Calu3 (cell line): ENCODE measurements around the gene PAK6. TPM values are rescaled to one million over a fixed set of nuclear protein-coding genes. Genes with fewer than 3 reads are reported as not detected.

Experiments
- BruUV-seq: library from RNA; stranded (reverse); fragments of 400-500 nt; replicated peaks from 2 replicates; lab custom pipeline; 2021; lab: Mats Ljungman, UMichigan
- CTCF ChIA-PET: fragments of 300-600 bp; sonication (Branson Sonifier 250); formaldehyde crosslinking; loops from one replicate; lab custom pipeline; 2022; ENCODE audit warnings: antibody characterized with exemption; lab: Charles Lee
- DNase-seq: peaks from one replicate; pipeline ENCODE4 v3.0.0; 2022
- H3K27ac Mint-ChIP-seq: one replicate; pipeline ENCODE4 v1.8.0; 2022; ENCODE audit warnings: mixed read lengths; ENCODE audit not compliant: unreplicated experiment
- H3K27me3 Mint-ChIP-seq: one replicate; pipeline ENCODE4 v1.8.0; 2022; ENCODE audit warnings: mixed read lengths; ENCODE audit not compliant: unreplicated experiment
- H3K36me3 Mint-ChIP-seq: one replicate; pipeline ENCODE4 v1.8.0; 2022; ENCODE audit warnings: mild to moderate bottlenecking, moderate library complexity, mixed read lengths; ENCODE audit not compliant: insufficient read depth, unreplicated experiment
- H3K4me1 Mint-ChIP-seq: one replicate; pipeline ENCODE4 v1.8.0; 2022; ENCODE audit warnings: mild to moderate bottlenecking, low read depth, mixed read lengths; ENCODE audit not compliant: unreplicated experiment
- H3K4me3 Mint-ChIP-seq: one replicate; pipeline ENCODE4 v1.8.0; 2022; ENCODE audit warnings: mild to moderate bottlenecking, low read depth, moderate library complexity, mixed read lengths; ENCODE audit not compliant: unreplicated experiment
- H3K9me3 Mint-ChIP-seq: one replicate; pipeline ENCODE4 v1.8.0; 2022; ENCODE audit warnings: low read depth, mixed read lengths; ENCODE audit not compliant: unreplicated experiment
- CTCF ChIP-seq: fragments of 200-600 bp; IDR thresholded peaks from one replicate; pipeline ENCODE4 v1.8.0; 2022; ENCODE audit warnings: antibody characterized with exemption; ENCODE audit not compliant: unreplicated experiment
- intact Hi-C: fragments of 100-400 bp; cut with micrococcal nuclease; formaldehyde crosslinking; loops from one replicate; pipeline ENCODE4 v1.10.0; 2022; ENCODE audit not compliant: unreplicated experiment
- total RNA-seq: library from RNA; stranded (reverse); gene quantifications from 2 replicates; pipeline ENCODE4 v1.2.3, GENCODE V29; 2022

The PAK6 gene
- total RNA-seq, 1 experiment from 2014 or later, result 7.1 TPM

- Mint-ChIP-seq H3K27me3 (no peaks in the 10 kb centered on the region), H3K4me3 (no peak overlapping the region), H3K27ac (no peak overlapping the region), H3K36me3 (peaks cover 3% of the 10 kb centered on the region), H3K4me1 (peaks cover 9% of the 10 kb centered on the region), H3K9me3 (no peaks in the 10 kb centered on the region)
- no TSS peak for BruUV-seq
- TF ChIP-seq CTCF, result no peak
- peak; percentile 62 for DNase-seq
- intact Hi-C loops, result no loop called here
- CTCF ChIA-PET, result interaction anchor here (1.0 to 1.2 kb wide), 2 partner anchors 9 to 24 kb away, joined by 3 read pairs; no protein-coding TSS in a partner anchor
Measured at GRCh38 chr15:40313531-40314398, 74.9 kb downstream of the PAK6 start.

GRCh38 chr15:40314723-40315276 is 75.9 kb downstream of the PAK6 start:
- Mint-ChIP-seq H3K27me3 (no peaks in the 10 kb centered on the region), H3K9me3 (no peaks in the 10 kb centered on the region), H3K4me1 (peaks cover 2% of the 10 kb centered on the region), H3K4me3 (no peak overlapping the region), H3K27ac (no peak overlapping the region), H3K36me3 (no peaks in the 10 kb centered on the region)
- CTCF ChIA-PET, result interaction anchor here (0.5 kb wide), 1 partner anchor 166 kb away, joined by 3 read pairs; no protein-coding TSS in a partner anchor
- DNase-seq, result no peak
- no TSS peak for BruUV-seq
- no peak for TF ChIP-seq CTCF
- intact Hi-C loops, result no loop called here

GRCh38 chr15:40316931-40317330 is 78.1 kb downstream of the PAK6 start:
- intact Hi-C loops, result no loop called here
- no peak for TF ChIP-seq CTCF

DNA sequence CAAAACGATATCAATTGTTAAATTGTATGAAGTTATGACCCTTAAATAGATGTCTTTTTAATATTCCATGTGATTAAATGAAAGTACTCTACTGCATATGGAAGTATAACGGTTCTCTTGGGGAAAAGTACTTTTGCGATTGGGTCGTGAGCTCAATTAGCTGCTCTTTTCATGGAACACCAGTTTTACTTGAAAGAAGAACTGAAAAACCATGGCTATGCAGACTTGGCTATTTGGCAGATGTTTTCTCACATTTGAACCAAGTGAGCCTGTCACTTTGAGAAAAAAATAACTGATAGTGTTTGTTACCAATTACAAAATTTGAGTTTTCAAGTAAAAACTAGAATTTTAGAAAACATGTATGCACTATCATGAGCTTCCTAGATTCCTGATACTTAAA is 78.7 kb downstream of the PAK6 start:
- H3K9me3 Mint-ChIP-seq, result no peaks in the 10 kb centered on the region
- intact Hi-C loops, result no loop called here
- H3K27ac Mint-ChIP-seq, result no peak overlapping the region
- no peak for DNase-seq
- no peaks in the 10 kb centered on the region for H3K4me1 Mint-ChIP-seq
- no peaks in the 10 kb centered on the region for H3K27me3 Mint-ChIP-seq
- CTCF ChIA-PET, result no interaction called here
- peaks cover 6% of the 10 kb centered on the region for H3K36me3 Mint-ChIP-seq
- H3K4me3 Mint-ChIP-seq, result no peak overlapping the region
- TF ChIP-seq CTCF, result no peak
- no TSS peak for BruUV-seq

More at GRCh38 chr15:40316931-40317330, 78.1 kb downstream of the PAK6 start:
- H3K4me3 Mint-ChIP-seq, result no peak overlapping the region
- H3K9me3 Mint-ChIP-seq, result no peaks in the 10 kb centered on the region
- no peak overlapping the region for H3K27ac Mint-ChIP-seq
- H3K27me3 Mint-ChIP-seq, result no peaks in the 10 kb centered on the region
- BruUV-seq, result no TSS peak
- no peaks in the 10 kb centered on the region for H3K4me1 Mint-ChIP-seq
- DNase-seq, result no peak
- H3K36me3 Mint-ChIP-seq, result peaks cover 6% of the 10 kb centered on the region
- CTCF ChIA-PET, result no interaction called here
